ENCODE results near the gene TNNI3K. TPM values are rescaled to one million over a fixed set of nuclear protein-coding genes. Genes with fewer than 3 reads are reported as not detected.

TNNI3K gene
- polyA plus RNA-seq, 1 donor (not counting 4 experiments of a cell fraction or from before 2014, with no cell fraction given) = 0.41 TPM

- TF ChIP-seq EZH2 (IDR thresholded peaks at IDR 0.05; ENCODE audit: low read length) (no peak), CTCF (optimal IDR thresholded peaks at IDR 0.05 in 1 of 3, IDR thresholded peaks at IDR 0.05 in 1 of 3, conservative IDR thresholded peaks at IDR 0.05 in 1 of 3; ENCODE audit: extremely low read depth in 1 of 3, insufficient read depth in 2 of 3, low read length in 3 of 3) (no peak)
These were observed 192.5 kb downstream of the TNNI3K start for GRCh38 chr1:74427681-74428080.

GRCh38 chr1:74429580-74429979, 194.4 kb downstream of the TNNI3K start:
- H4K20me1 ChIP-seq (ENCODE audit: control insufficient read depth, extremely low read depth, insufficient read depth, low read length) = no peaks in the 10 kb centered on the region
- no peak overlapping the region for H3K4me2 ChIP-seq (ENCODE audit: control insufficient read depth, extremely low read depth, insufficient read depth, low read depth, low read length)
- no peak overlapping the region for H2AFZ ChIP-seq (ENCODE audit: control insufficient read depth, low read length)
- no peak overlapping the region for H3K27ac ChIP-seq (ENCODE audit: control insufficient read depth, insufficient read depth, low read length)
- TF ChIP-seq CTCF (optimal IDR thresholded peaks at IDR 0.05 in 1 of 3, IDR thresholded peaks at IDR 0.05 in 1 of 3, conservative IDR thresholded peaks at IDR 0.05 in 1 of 3; ENCODE audit: extremely low read depth in 1 of 3, insufficient read depth in 2 of 3, low read length in 3 of 3) (no peak), EZH2 (IDR thresholded peaks at IDR 0.05; ENCODE audit: low read length) (no peak)
- H3K27me3 ChIP-seq (ENCODE audit: control insufficient read depth, extremely low read depth, insufficient read depth, low read length) = no peaks in the 10 kb centered on the region
- DNase-seq (ENCODE audit: low read depth, low spot score) = no peak
- no peaks in the 10 kb centered on the region for H3K36me3 ChIP-seq (ENCODE audit: control insufficient read depth in 2 of 2, extremely low read depth in 1 of 2, insufficient read depth in 2 of 2, low read length in 2 of 2)
- no peak overlapping the region for H3K9ac ChIP-seq (ENCODE audit: control insufficient read depth, extremely low read depth, insufficient read depth, low read length)
- dilution Hi-C loops (cut with MboI; ENCODE audit: extremely low pct_ligation_motif_present, low sequenced_read_pairs) = no loop called here
- H3K9me3 ChIP-seq (ENCODE audit: control insufficient read depth, low read depth, low read length) = no peaks in the 10 kb centered on the region
- H3K9me1 ChIP-seq (ENCODE audit: control insufficient read depth, extremely low read depth, insufficient read depth, low read length) = no peaks in the 10 kb centered on the region
- H3K79me2 ChIP-seq (ENCODE audit: control insufficient read depth, insufficient read depth, low read length) = no peaks in the 10 kb centered on the region
- no peak for FAIRE-seq
- no peak overlapping the region for H3K4me3 ChIP-seq (ENCODE audit: control insufficient read depth in 2 of 3, extremely low read depth in 1 of 3, insufficient read depth in 2 of 3, low read depth in 1 of 3, low read length in 3 of 3)
- H3K4me1 ChIP-seq (ENCODE audit: control insufficient read depth, extremely low read depth, insufficient read depth, low read length) = no peaks in the 10 kb centered on the region

More at GRCh38 chr1:74427681-74428080, 192.5 kb downstream of the TNNI3K start:
- Histone ChIP-seq H3K36me3 (ENCODE audit: control insufficient read depth in 2 of 2, extremely low read depth in 1 of 2, insufficient read depth in 2 of 2, low read length in 2 of 2) (no peaks in the 10 kb centered on the region), H2AFZ (ENCODE audit: control insufficient read depth, low read length) (no peak overlapping the region), H3K27ac (ENCODE audit: control insufficient read depth, insufficient read depth, low read length) (no peak overlapping the region), H3K27me3 (ENCODE audit: control insufficient read depth, extremely low read depth, insufficient read depth, low read length) (no peaks in the 10 kb centered on the region), H4K20me1 (ENCODE audit: control insufficient read depth, extremely low read depth, insufficient read depth, low read length) (no peaks in the 10 kb centered on the region), H3K79me2 (ENCODE audit: control insufficient read depth, insufficient read depth, low read length) (no peaks in the 10 kb centered on the region), H3K4me1 (ENCODE audit: control insufficient read depth, extremely low read depth, insufficient read depth, low read length) (no peaks in the 10 kb centered on the region), H3K9me1 (ENCODE audit: control insufficient read depth, extremely low read depth, insufficient read depth, low read length) (no peaks in the 10 kb centered on the region), H3K4me2 (ENCODE audit: control insufficient read depth, extremely low read depth, insufficient read depth, low read depth, low read length) (no peak overlapping the region), H3K4me3 (ENCODE audit: control insufficient read depth in 2 of 3, extremely low read depth in 1 of 3, insufficient read depth in 2 of 3, low read depth in 1 of 3, low read length in 3 of 3) (no peak overlapping the region), H3K9me3 (ENCODE audit: control insufficient read depth, low read depth, low read length) (no peaks in the 10 kb centered on the region), H3K9ac (ENCODE audit: control insufficient read depth, extremely low read depth, insufficient read depth, low read length) (no peak overlapping the region)
- FAIRE-seq (no peak), DNase-seq (ENCODE audit: low read depth, low spot score) (no peak)
- dilution Hi-C loops (cut with MboI; ENCODE audit: extremely low pct_ligation_motif_present, low sequenced_read_pairs) = no loop called here
